H9 (cell line): Measurements from ENCODE around the gene RANBP17. TPM values are rescaled to one million over a fixed set of nuclear protein-coding genes. Genes with fewer than 3 reads are reported as not detected.
A peak's percentile ranks its signal among the peaks of the same experiment; 100 is the strongest.

ENCODE experiments used
- DNase-seq: peaks from one replicate; pipeline ENCODE4 v3.0.0-alpha.2; 2017
- H2AFZ ChIP-seq: one replicate; pipeline ENCODE4 v1.6.1; 2013; ENCODE audit warnings: mild to moderate bottlenecking, low read length, control low read depth, moderate library complexity
- H2AK5ac ChIP-seq: 2 replicates; pipeline ENCODE4 v1.6.1; 2013; ENCODE audit warnings: low read length, control low read depth, mixed read lengths; ENCODE audit not compliant: insufficient read length
- H2BK120ac ChIP-seq: one replicate; pipeline ENCODE4 v1.6.1; 2013; ENCODE audit warnings: low read depth, mild to moderate bottlenecking, low read length, control low read depth, inconsistent platforms; ENCODE audit not compliant: poor library complexity, severe bottlenecking
- H2BK12ac ChIP-seq: 2 replicates; pipeline ENCODE4 v1.6.1; 2013; ENCODE audit warnings: low read length, control low read depth, mixed read lengths, low read depth; ENCODE audit not compliant: insufficient read length
- H2BK15ac ChIP-seq: 2 replicates; pipeline ENCODE4 v1.6.1; 2013; ENCODE audit warnings: low read depth, low read length, control low read depth
- H2BK20ac ChIP-seq: one replicate; pipeline ENCODE4 v1.6.1; 2013; ENCODE audit warnings: low read depth, mild to moderate bottlenecking, low read length, control low read depth, inconsistent platforms; ENCODE audit not compliant: poor library complexity, severe bottlenecking
- H2BK5ac ChIP-seq: 2 replicates; pipeline ENCODE4 v1.6.1; 2013; ENCODE audit warnings: low read length, control low read depth, mixed read lengths; ENCODE audit not compliant: insufficient read length
- H3K14ac ChIP-seq: 2 replicates; pipeline ENCODE4 v1.6.1; 2013; ENCODE audit warnings: low read length, control low read depth; ENCODE audit not compliant: insufficient read depth
- H3K18ac ChIP-seq: 2 replicates; pipeline ENCODE4 v1.6.1; 2013; ENCODE audit warnings: low read depth, mild to moderate bottlenecking, mixed read lengths, low read length, control low read depth; ENCODE audit not compliant: insufficient read length
- H3K23ac ChIP-seq: 2 replicates; pipeline ENCODE4 v1.6.1; 2013; ENCODE audit warnings: low read length, control low read depth, mixed read lengths, low read depth; ENCODE audit not compliant: insufficient read length
- H3K23me2 ChIP-seq: 2 replicates; pipeline ENCODE4 v1.6.1; 2013; ENCODE audit warnings: low read depth, mild to moderate bottlenecking, mixed read lengths, low read length, control low read depth; ENCODE audit not compliant: insufficient read length, poor library complexity, severe bottlenecking
- H3K27ac ChIP-seq: 2 replicates; pipeline ENCODE4 v1.5.1; 2013; ENCODE audit warnings: low read length, control low read depth, mixed read lengths, low read depth; ENCODE audit not compliant: insufficient read length
- H3K27me3 ChIP-seq: 2 replicates; pipeline ENCODE4 v1.6.1; 2013; ENCODE audit warnings: low read length, control low read depth, inconsistent platforms; ENCODE audit not compliant: insufficient read depth
- H3K4ac ChIP-seq: 2 replicates; pipeline ENCODE4 v1.6.1; 2013; ENCODE audit warnings: low read depth, mild to moderate bottlenecking, control low read depth, inconsistent platforms, low read length, moderate library complexity
- H3K4me1 ChIP-seq: 2 replicates; pipeline ENCODE4 v1.6.1; 2013; ENCODE audit warnings: low read length, control low read depth, inconsistent platforms; ENCODE audit not compliant: insufficient read depth
- H3K4me2 ChIP-seq: 2 replicates; pipeline ENCODE4 v1.6.1; 2013; ENCODE audit warnings: low read length, control low read depth, mixed read lengths; ENCODE audit not compliant: insufficient read length, insufficient read depth
- H3K56ac ChIP-seq: 2 replicates; pipeline ENCODE4 v1.6.1; 2013; ENCODE audit warnings: low read depth, mild to moderate bottlenecking, mixed read lengths, low read length, control low read depth; ENCODE audit not compliant: insufficient read length
- H3K79me1 ChIP-seq: 2 replicates; pipeline ENCODE4 v1.6.1; 2013; ENCODE audit warnings: low read depth, mild to moderate bottlenecking, moderate library complexity, low read length, control low read depth, inconsistent platforms; ENCODE audit not compliant: insufficient read depth, poor library complexity, severe bottlenecking
- H3K79me2 ChIP-seq: 2 replicates; pipeline ENCODE4 v1.6.1; 2013; ENCODE audit warnings: low read length, control low read depth, inconsistent platforms; ENCODE audit not compliant: insufficient read depth
- H3K9ac ChIP-seq: 2 replicates; pipeline ENCODE4 v1.6.1; 2013; ENCODE audit warnings: low read length, control low read depth, mixed read lengths; ENCODE audit not compliant: insufficient read length; ENCODE audit errors: extremely low read depth
- H3K9me3 ChIP-seq: one replicate; pipeline ENCODE4 v1.6.1; 2013; ENCODE audit warnings: low read depth, low read length, inconsistent platforms; ENCODE audit not compliant: control insufficient read depth
- H3T11ph ChIP-seq: one replicate; pipeline ENCODE4 v1.6.1; 2013; ENCODE audit warnings: mild to moderate bottlenecking, low read length, control low read depth, inconsistent platforms
- H4K20me1 ChIP-seq: one replicate; pipeline ENCODE4 v1.6.1; 2013; ENCODE audit not compliant: control insufficient read depth, insufficient read length, insufficient read depth
- H4K5ac ChIP-seq: 2 replicates; pipeline ENCODE4 v1.6.1; 2013; ENCODE audit warnings: low read depth, mild to moderate bottlenecking, mixed read lengths, low read length, control low read depth; ENCODE audit not compliant: insufficient read length
- H4K8ac ChIP-seq: replicated peaks from 2 replicates; pipeline ENCODE4 v1.6.1; 2013; ENCODE audit warnings: low read length, control low read depth, mixed read lengths, low read depth; ENCODE audit not compliant: insufficient read length
- H4K91ac ChIP-seq: 2 replicates; pipeline ENCODE4 v1.6.1; 2013; ENCODE audit warnings: low read depth, mild to moderate bottlenecking, moderate library complexity, mixed read lengths, low read length, control low read depth; ENCODE audit not compliant: insufficient read length
- H3K27ac Mint-ChIP-seq, 3 experiments: 2 replicates in 2 of 3; 3 replicates in 1 of 3; pipeline ENCODE4 v1.8.0; 2020 to 2021; ENCODE audit warnings: mixed read lengths in 3 of 3, mild to moderate bottlenecking in 1 of 3, moderate library complexity in 1 of 3
- H3K27me3 Mint-ChIP-seq: 2 replicates; pipeline ENCODE4 v1.8.0; 2021; ENCODE audit warnings: low read depth, mild to moderate bottlenecking, moderate library complexity, mixed read lengths
- H3K36me3 Mint-ChIP-seq, 3 experiments: 2 replicates in 2 of 3; 3 replicates in 1 of 3; pipeline ENCODE4 v1.8.0; 2020 to 2021; ENCODE audit warnings: low read depth in 3 of 3, mixed read lengths in 3 of 3; ENCODE audit not compliant: insufficient read depth in 1 of 3
- H3K4me1 Mint-ChIP-seq, 2 experiments: 2 replicates each; pipeline ENCODE4 v1.8.0; 2020; ENCODE audit warnings: mixed read lengths in 2 of 2
- H3K4me3 Mint-ChIP-seq, 2 experiments: 2 replicates in 1 of 2; 3 replicates in 1 of 2; pipeline ENCODE4 v1.8.0; 2020 to 2021; ENCODE audit warnings: mild to moderate bottlenecking in 2 of 2, mixed read lengths in 2 of 2, moderate library complexity in 1 of 2
- H3K9me3 Mint-ChIP-seq, 2 experiments: 2 replicates in 1 of 2; 3 replicates in 1 of 2; pipeline ENCODE4 v1.8.0; 2020; ENCODE audit warnings: mild to moderate bottlenecking in 2 of 2, mixed read lengths in 2 of 2, moderate library complexity in 1 of 2
- WGBS: extraction: QIAGEN DNeasy Blood & Tissue Kit; methylation state at CpG from one replicate; pipeline ENCODE4 v1.1.7; 2013; ENCODE audit warnings: missing lambda C conversion rate, low lambda C conversion rate, mixed read lengths; ENCODE audit not compliant: insufficient read length; ENCODE audit errors: extremely low coverage; 5-methylcytosine and 5-hydroxymethylcytosine counted together
- total RNA-seq: library from RNA; stranded (reverse); gene quantifications from 2 replicates; pipeline ENCODE4 v1.2.1, GENCODE V29; 2021
- TF ChIP-seq, protein P1 (sequence below): fragments of 200-600 bp; sonication (generic); conservative IDR thresholded peaks from 3 replicates; pipeline ENCODE4 v1.8.0; 2021; ENCODE audit warnings: antibody characterized with exemption, mild to moderate bottlenecking

RANBP17 gene
- total RNA-seq, 1 experiment from 2014 or later = 16.5 TPM

DNA sequence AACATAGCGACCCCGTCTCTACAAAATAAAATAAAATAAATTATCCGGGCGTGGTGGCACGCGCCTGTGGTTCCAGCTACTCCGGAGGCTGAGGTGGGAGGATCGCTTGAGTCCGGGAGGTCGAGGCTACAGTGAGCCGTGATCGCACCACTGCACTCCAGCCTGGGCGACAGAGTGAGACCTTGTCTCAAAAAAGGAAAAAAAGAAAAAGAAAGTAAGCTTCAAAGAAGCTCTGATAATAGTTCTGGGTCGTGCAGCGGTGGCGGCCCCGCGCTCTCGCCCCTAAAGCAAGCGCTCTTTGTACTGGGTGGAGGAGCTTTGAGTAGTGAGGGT is 454.1 kb downstream of the RANBP17 start:
- WGBS = no CpG with 5 or more reads among the region's 20 CpGs
- H2AK5ac ChIP-seq = no peak overlapping the region
- Mint-ChIP-seq H3K9me3 (peaks cover 3 to 8% of the 10 kb centered on the region in 2 experiments; a peak in 4 of 5 replicates), H3K27ac (no peak overlapping the region), H3K36me3 (no peaks in the 10 kb centered on the region; a peak in 1 of 7 replicates), H3K4me1 (peaks cover 14 to 49% of the 10 kb centered on the region in 2 experiments), H3K4me3 (peak overlapping the region in 1 of 2 experiments; percentile 50; a peak in 1 of 5 replicates), H3K27me3 (peaks cover 98% of the 10 kb centered on the region)
- H4K5ac ChIP-seq = no peak overlapping the region
- H3K27me3 ChIP-seq = peaks cover 93% of the 10 kb centered on the region
- H3T11ph ChIP-seq = no peak overlapping the region
- H2BK12ac ChIP-seq = no peak overlapping the region
- no peak overlapping the region for H3K27ac ChIP-seq
- H3K79me2 ChIP-seq = no peaks in the 10 kb centered on the region
- TF ChIP-seq, protein P1, sequence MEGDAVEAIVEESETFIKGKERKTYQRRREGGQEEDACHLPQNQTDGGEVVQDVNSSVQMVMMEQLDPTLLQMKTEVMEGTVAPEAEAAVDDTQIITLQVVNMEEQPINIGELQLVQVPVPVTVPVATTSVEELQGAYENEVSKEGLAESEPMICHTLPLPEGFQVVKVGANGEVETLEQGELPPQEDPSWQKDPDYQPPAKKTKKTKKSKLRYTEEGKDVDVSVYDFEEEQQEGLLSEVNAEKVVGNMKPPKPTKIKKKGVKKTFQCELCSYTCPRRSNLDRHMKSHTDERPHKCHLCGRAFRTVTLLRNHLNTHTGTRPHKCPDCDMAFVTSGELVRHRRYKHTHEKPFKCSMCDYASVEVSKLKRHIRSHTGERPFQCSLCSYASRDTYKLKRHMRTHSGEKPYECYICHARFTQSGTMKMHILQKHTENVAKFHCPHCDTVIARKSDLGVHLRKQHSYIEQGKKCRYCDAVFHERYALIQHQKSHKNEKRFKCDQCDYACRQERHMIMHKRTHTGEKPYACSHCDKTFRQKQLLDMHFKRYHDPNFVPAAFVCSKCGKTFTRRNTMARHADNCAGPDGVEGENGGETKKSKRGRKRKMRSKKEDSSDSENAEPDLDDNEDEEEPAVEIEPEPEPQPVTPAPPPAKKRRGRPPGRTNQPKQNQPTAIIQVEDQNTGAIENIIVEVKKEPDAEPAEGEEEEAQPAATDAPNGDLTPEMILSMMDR = no peak
- no peaks in the 10 kb centered on the region for H4K20me1 ChIP-seq
- no peak overlapping the region for H4K8ac ChIP-seq
- no peaks in the 10 kb centered on the region for H3K79me1 ChIP-seq
- no peaks in the 10 kb centered on the region for H3K4me1 ChIP-seq
- H3K9ac ChIP-seq = no peak overlapping the region
- no peak overlapping the region for H4K91ac ChIP-seq
- no peak overlapping the region for H3K23ac ChIP-seq
- H3K4me2 ChIP-seq = peak overlapping the region; percentile 31
- no peak for DNase-seq
- H3K9me3 ChIP-seq = no peaks in the 10 kb centered on the region
- H2BK120ac ChIP-seq = no peak overlapping the region
- H2BK20ac ChIP-seq = no peak overlapping the region
- H3K56ac ChIP-seq = no peak overlapping the region
- peaks cover 5% of the 10 kb centered on the region for H3K23me2 ChIP-seq
- H2AFZ ChIP-seq = no peak overlapping the region
- H3K18ac ChIP-seq = no peak overlapping the region
- no peak overlapping the region for H2BK5ac ChIP-seq
- H3K14ac ChIP-seq = no peak overlapping the region
- no peak overlapping the region; the same call in 1 of the 2 replicates for H2BK15ac ChIP-seq
- no peak overlapping the region for H3K4ac ChIP-seq
